NOMO-1 (cell line): Measurements from ENCODE around the gene KMT2C.

Source experiments
- DNase-seq, 2 experiments: peaks; one replicate each; lab custom pipeline; 2025; ENCODE audit not compliant: unreplicated experiment in 2 of 2; lab: John Stamatoyannopoulos, UW

The KMT2C gene

DNA sequence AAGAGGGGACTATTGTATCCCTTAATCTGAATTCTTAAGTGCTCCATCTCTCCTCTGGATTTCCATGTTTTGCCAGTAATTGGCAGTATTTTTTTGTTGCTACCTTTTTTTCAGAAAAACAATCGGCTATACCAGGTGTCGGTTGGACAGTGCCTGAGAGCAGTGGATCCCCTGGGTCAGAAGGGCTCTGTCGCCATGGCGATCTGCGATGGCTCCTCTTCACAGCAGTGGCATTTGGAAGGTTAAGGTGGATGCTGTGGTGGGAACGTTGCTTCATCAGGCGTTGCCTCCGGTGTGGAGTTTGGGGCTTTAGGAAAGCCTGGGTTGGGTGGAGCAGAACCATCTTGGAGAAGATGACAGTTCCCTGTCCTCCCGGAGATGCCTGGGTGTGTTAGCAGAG is 314.4 kb downstream of the KMT2C start:
- no peak for DNase-seq

DNA sequence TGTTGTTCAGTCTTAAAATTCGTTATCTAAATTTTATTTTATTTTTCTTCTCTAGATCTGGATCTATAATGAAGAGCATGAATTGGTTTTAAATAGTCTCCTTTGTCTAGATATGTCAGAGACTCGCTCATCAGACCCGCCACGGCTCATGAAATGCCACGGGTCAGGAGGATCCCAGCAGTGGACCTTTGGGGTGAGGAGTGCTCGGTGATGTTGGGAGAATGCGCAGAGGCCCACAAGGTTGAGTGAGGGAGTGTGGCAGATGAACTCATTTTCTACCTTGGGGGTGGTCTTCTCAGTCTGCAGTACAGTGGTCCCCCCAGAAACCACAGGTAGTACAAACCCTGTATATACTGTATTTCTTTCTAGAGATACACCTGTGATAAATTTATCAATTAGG is 315.0 kb downstream of the KMT2C start:
- DNase-seq, result no peak

DNA sequence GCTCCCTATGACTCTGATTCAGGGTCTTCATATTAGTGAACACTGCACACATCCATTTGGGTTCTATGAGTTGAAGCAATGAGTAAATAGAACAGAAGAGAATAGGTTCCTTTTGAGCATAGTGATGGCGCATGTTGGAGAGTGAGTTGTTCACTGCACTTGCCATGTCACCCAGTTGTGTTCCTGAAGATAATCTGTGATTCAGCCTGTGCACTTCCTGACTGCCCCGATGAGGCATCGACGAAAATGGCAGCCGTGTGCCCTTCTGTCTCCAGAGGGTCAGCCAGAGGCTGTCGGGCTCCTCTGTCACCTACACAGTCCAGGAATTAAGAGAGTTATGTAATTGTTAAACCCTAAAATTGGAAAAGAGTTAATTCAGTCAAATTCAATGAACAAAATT is 315.6 kb downstream of the KMT2C start:
- no peak for DNase-seq

DNA sequence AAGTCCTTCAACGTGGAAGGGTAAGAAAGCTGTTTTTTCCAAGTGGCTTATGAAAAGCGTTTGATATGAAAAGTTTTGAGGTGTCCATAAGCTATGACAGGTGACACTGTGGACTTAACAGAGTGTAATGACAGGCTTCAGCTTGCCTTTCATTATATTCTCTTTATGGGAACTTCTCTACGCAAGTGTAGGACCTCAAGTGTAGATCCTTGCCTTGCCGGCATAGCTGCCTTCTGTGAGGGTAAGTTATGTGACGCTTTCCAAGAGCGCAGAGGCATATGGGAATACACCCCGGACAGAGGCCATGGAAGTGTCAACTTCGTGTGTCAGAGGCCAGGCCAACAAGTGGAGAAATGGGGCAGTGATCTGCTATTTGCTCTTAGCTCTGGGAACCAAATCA is 318.4 kb downstream of the KMT2C start:
- DNase-seq, result no peak

DNA sequence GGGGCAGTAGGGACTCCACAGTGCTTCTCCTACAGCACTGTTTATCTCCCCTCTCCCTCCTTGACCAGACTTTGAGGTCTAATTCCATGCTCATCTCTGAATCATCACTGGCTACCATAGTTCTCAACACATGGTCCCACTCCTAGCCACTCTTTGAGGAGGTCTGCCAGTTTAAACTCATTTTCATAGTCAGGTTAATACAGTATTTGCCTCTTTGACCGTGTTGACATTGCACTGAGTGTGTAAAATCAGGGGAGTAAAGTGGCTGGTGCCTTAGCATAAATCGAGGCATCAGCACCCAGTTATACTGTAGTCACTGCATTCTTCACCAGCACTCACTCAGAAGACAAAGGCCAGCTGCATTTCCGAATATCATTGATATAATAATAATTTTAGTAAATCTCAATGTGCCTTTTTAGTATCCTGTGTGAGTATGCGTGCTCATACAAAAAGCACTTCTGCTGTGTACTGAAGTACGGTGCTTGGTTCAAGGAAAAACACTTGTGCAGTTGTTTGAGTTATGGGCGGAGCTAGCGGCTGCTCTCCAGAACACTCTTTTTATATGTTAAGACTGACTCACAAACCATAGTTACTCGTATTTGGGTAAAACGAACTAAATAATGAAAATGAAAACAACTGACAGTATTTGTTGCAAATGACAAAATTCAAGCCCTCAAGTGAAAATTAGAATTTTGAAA is 320.6 kb downstream of the KMT2C start:
- DNase-seq, result no peak

DNA sequence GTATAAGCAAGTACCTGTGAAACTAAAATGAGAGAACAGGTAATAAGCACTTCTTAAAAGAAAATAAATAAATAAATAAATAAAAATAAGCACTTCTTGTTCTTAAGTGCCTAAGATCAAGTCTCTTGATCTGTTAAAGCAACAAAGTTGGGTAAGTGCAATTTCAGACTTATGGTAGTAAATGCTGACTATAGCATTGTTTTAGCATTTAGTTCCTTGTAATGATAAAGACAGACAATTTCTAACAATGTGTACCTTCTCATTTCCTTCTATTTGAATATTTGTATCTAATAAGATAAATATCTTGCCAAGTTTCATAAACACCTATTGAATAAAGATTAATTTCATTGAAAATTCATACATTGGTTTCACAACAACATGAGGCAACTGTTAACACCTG is 323.0 kb downstream of the KMT2C start:
- DNase-seq, result no peak

DNA sequence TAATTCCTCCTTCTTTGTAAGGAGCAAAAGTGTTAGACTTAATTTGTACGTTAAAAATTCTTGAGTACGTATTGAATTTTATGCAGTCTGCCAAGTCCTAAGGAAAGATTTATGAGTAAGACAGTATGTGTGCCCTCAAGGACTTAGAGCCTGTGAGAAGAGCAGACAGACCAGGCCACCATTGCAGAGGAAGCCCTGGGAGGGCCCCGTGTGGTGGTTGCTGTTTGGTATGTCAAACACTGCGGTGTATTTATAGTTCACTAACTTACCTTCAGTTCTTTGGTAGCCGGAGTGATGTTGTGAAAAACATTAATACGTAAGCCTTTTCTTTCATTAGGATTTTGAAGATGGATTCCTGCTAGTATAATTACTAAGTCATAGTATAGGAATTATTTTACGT is 327.4 kb downstream of the KMT2C start:
- DNase-seq, result no peak

DNA sequence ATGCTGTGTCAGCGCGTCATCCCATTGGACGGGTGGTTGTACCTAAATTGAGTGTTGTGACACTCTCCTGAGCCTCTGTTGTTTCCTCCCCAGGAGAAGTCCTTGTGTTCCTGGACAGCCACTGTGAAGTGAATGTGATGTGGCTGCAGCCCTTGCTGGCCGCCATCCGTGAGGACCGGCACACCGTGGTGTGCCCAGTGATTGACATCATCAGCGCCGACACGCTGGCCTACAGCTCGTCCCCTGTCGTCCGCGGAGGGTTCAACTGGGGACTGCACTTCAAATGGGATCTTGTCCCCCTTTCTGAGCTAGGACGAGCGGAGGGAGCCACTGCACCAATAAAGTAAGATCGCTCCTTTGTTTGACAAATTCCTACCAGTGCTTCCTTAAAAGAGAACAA is 327.9 kb downstream of the KMT2C start:
- no peak for DNase-seq

DNA sequence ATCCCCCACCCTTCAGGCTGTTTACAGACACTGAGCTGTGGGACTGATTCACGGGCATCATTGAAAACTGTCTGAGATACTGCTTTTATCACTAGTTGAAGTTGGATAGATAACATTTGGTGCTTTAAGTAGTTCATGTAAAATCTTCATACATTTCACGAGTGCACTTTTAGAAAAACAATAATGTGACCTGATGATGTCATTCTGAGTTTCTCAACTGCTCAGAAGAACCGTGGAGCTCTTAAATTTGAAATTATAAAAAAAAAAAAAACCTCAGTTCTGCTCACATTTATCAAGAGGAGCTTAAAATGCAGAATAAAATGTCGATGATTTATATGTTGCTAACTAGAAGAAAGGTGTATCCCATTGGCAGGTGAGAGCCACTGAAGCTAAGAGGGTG is 328.8 kb downstream of the KMT2C start:
- DNase-seq, result no peak

DNA sequence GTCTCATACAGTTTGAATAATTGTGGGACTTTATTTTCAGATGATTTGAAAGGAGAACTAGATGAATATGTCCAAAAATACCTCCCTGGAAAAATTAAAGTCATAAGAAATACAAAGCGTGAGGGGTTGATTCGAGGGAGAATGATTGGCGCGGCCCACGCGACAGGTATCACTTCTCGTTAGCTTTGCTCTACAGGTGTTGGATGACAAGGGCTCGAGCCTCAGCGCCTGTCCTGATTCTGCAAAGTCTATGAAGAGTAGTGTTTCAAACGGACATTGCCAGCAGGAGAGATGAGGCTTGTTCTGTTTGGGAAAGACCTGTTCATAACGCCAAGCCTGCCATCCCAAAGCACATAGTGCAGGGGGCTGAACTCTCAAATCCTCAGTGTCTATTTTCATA is 330.6 kb downstream of the KMT2C start:
- DNase-seq, result no peak

DNA sequence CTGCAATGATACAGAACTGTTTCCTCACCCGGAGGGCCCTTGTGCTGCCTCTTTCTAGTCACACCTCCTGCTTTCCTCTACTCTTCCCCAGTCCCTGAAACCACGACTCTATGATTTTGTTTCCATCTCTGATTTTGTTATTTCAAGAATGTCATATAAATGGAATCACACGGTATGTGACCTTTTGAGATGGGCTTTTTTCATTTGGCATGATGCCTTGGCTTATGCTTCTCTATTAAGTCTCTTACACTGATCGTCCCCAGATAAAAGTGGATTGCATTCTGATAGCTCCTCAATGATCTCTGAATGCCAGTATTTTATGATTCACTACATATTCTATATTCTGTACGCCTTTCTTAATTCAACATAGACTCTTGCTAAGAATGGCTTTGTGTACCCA is 332.1 kb downstream of the KMT2C start:
- DNase-seq, result no peak

DNA sequence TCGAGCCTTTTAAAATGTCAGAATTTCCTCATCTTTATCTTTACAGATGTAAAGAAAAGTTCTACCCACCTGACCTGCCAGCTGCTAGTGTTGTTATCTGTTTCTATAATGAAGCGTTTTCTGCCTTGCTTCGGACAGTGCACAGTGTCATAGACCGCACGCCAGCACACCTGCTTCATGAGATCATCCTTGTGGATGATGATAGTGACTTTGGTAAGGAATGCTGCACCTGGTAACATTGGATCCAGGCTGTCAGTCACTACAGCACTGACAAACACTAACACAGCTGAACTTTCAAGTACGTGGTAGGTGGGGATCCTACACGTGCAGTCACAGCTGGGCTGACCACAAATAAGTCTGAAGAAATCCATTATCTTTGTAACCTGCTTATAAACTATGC is 332.7 kb downstream of the KMT2C start:
- DNase-seq, result no peak

DNA sequence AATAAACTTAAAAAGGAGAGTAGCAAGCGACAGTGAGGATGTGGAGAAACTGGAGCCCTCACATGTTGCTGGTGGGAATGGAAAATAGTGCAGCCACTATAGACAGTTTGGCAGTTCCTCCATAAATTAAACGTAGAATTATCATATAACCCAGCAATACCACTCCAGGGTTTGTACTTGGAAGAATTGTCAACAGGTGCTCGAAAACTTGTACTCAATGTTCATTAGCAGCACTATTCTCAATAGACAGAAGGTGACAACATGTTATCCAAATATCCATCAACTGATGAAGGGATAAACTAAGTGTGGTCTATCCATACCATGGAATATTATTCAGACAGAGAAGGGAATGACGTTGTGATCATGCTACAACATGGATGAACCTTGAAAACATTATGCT is 338.5 kb downstream of the KMT2C start:
- DNase-seq, result no peak

DNA sequence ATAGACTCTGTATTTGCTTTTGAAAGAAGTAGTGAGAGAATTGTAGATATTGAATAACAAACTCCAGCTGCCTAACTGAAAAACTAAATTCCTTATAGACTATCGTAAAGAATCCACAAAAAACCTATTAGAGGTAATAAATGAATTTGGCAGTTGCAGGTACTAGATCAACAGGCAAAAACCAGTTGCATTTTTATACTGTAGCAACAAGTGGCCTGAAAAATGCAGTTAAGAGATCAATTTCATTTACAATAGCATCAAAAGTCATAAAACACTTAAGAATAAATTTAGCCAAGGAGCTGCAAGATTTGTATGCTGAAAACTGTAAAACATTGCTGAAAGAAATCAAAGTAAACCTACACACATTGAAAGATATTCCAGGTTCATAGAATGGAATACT is 340.0 kb downstream of the KMT2C start:
- DNase-seq, result no peak

DNA sequence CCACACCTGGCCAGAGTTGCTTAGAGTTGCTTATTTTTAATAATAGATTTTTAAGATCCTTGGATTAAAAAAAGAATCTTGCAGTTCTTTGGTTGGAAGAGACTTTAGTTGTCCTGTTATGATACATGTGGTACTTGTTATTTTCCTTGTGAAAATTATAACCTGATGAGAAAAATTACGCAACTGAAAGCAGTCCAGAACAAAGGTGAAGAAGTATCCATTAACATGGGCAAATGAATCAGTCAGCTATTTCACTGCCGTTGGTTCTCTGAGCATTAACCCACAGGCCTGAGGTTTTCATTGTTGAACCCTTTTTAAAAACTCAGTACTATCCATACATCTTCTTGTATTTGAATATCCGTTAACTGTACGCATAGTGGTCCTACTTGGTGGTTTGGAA is 342.1 kb downstream of the KMT2C start:
- no peak for DNase-seq

DNA sequence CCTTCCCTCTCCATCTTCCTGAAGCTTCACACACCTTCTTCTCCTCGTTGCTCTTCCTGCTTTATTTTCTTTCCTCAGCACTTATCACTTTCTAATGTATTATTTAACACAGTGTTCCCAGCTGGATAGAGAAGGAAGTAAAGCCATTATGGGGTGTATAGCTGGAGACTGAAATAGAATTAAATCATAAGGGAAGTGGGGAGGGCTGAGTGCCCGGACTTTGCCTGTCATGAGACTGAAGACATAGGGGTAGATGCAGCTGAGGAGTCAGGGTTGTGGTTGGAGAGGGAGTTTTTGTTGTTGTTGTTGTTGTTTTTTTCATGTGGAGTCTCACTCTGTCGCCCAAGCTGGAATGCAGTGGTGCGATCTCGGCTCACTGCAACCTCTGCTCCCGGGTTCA is 345.1 kb downstream of the KMT2C start:
- no peak for DNase-seq

DNA sequence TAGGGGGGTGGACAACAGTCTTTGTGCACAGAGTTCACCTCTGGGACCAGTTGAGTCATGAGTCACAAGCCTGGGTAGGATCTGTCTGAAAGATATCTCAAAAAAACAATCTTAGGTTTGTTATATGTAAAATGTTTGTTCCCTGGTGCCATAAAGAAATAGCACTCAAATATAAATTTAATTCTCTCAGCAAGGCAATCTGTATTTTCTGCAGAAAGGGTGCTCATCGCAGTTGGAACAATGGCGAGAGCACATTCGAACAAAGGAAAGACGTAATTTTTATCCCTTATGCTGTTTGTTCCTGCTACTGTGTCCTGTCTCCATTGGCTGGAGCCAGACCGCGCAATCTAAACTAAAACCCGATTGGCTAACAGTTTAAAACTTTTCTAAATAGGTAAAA is 346.6 kb downstream of the KMT2C start:
- DNase-seq, result no peak

DNA sequence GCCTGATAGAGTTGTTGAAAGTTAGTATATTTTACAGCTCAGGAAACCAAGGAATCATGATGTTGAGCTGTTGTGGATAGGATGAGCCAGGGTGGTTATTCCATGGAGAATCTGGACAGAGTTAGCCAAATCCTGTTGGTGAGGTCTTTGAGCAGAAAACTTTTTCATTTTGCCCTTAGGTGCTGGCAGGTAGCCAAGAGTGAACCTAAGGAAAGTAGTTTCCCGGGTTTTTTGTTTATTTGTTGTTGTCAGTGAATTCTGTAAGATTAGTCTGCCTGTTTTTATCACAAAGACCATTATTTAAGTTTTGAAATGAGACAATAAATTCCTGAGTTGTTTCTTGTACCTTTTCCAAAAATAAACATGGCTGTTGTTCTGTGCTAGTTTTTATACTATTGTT is 349.3 kb downstream of the KMT2C start:
- DNase-seq, result no peak

DNA sequence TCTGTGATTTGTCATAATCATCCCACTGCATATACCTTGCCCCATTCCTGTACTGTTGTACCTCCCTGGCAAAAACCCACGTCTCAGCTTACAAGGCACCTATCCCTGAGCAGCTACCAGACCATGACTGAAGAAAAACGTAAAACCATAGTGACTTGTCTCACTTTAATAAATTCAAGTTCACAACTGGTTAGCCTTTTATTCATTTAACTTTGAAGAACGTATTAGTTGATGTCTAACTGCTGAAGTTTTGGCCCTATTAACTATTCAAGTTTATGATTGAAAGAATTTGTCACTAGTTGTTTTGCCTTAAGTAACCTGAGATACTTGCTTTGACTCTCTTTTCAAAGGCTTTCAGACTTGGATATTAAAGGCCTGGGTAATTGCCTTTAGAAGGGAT is 350.7 kb downstream of the KMT2C start:
- DNase-seq, result no peak
